CD14-positive monocyte (primary cell): ENCODE results near the gene FERMT2. TPM values are rescaled to one million over a fixed set of nuclear protein-coding genes. Genes with fewer than 3 reads are reported as not detected.
A peak's percentile ranks its signal among the peaks of the same experiment; 100 is the strongest.

Experiments
- DNase-seq, 3 donors: peaks; one replicate each; pipeline ENCODE4 v3.0.0-alpha.2; 2011 to 2022
- H2AFZ ChIP-seq: 2 replicates; pipeline ENCODE4 v1.6.0; 2012; ENCODE audit warnings: mild to moderate bottlenecking, low read depth, low read length, inconsistent platforms; ENCODE audit not compliant: insufficient read depth, poor library complexity, severe bottlenecking
- H3K27ac ChIP-seq, 2 donors: 1 replicate in 1 of 2; 2 replicates in 1 of 2; pipeline ENCODE4 v1.5.1; 2012 to 2013; ENCODE audit warnings: low read length in 2 of 2, control low read depth in 1 of 2, inconsistent platforms in 1 of 2, low read depth in 1 of 2, mild to moderate bottlenecking in 1 of 2
- H3K27me3 ChIP-seq, 2 donors: one replicate each; pipeline versions ENCODE4 v1.6.0 to v1.6.1; 2011 to 2013; ENCODE audit warnings: low read length in 2 of 2; ENCODE audit not compliant: control insufficient read depth in 2 of 2, insufficient read depth in 2 of 2
- H3K36me3 ChIP-seq, 2 donors: replicated peaks in 1 of 2; 1 replicate in 1 of 2; 2 replicates in 1 of 2; pipeline versions ENCODE4 v1.5.1 to v1.6.1; 2012 to 2013; ENCODE audit warnings: low read length in 2 of 2, control low read depth in 1 of 2, inconsistent platforms in 1 of 2, mild to moderate bottlenecking in 1 of 2; ENCODE audit not compliant: insufficient read depth in 2 of 2, control insufficient read depth in 1 of 2
- H3K4me1 ChIP-seq, 2 donors: 1 replicate in 1 of 2; 2 replicates in 1 of 2; pipeline versions ENCODE4 v1.5.1 to v1.6.1; 2012 to 2013; ENCODE audit warnings: low read length in 2 of 2, control low read depth in 1 of 2, inconsistent platforms in 1 of 2, mild to moderate bottlenecking in 1 of 2, moderate library complexity in 1 of 2; ENCODE audit not compliant: insufficient read depth in 2 of 2, control insufficient read depth in 1 of 2
- H3K4me2 ChIP-seq: replicated peaks from 2 replicates; pipeline ENCODE3; 2012; ENCODE audit warnings: low read length, moderate library complexity, mild to moderate bottlenecking; ENCODE audit not compliant: poor library complexity, severe bottlenecking; ENCODE audit errors: extremely low read depth
- H3K4me3 ChIP-seq, 3 experiments: fragments of 200-600 bp in 1 of 3; sonication (generic) in 1 of 3; replicated peaks in 1 of 3; 1 replicate in 2 of 3; 2 replicates in 1 of 3; pipeline ENCODE4 v1.5.1; 2011 to 2013; ENCODE audit warnings: low read length in 3 of 3, mild to moderate bottlenecking in 3 of 3, control low read depth in 2 of 3, low read depth in 2 of 3, inconsistent platforms in 1 of 3, moderate library complexity in 1 of 3
- H3K79me2 ChIP-seq: 2 replicates; pipeline ENCODE4 v1.6.0; 2012; ENCODE audit warnings: mild to moderate bottlenecking, control low read depth, inconsistent platforms, low read length, moderate library complexity; ENCODE audit not compliant: insufficient read depth
- H3K9ac ChIP-seq: 2 replicates; pipeline ENCODE4 v1.6.0; 2017; ENCODE audit warnings: low read length, mild to moderate bottlenecking; ENCODE audit not compliant: insufficient read depth, poor library complexity, severe bottlenecking
- H3K9me3 ChIP-seq, 2 donors: replicated peaks in 1 of 2; 1 replicate in 1 of 2; 2 replicates in 1 of 2; pipeline versions ENCODE4 v1.5.1 to v1.6.1; 2012 to 2013; ENCODE audit warnings: low read length in 2 of 2, control low read depth in 1 of 2; ENCODE audit not compliant: control insufficient read depth in 1 of 2, insufficient read depth in 1 of 2
- H4K20me1 ChIP-seq: 2 replicates; pipeline ENCODE4 v1.6.0; 2012; ENCODE audit warnings: mild to moderate bottlenecking, low read length, control low read depth, moderate library complexity; ENCODE audit not compliant: insufficient read depth
- H3K27ac Mint-ChIP-seq, 7 donors: one replicate each; pipeline ENCODE4 v1.8.0; 2020; ENCODE audit warnings: mild to moderate bottlenecking in 7 of 7, mixed read lengths in 7 of 7, moderate library complexity in 6 of 7, inconsistent platforms in 2 of 7
- H3K27me3 Mint-ChIP-seq, 3 donors: one replicate each; pipeline ENCODE4 v1.8.0; 2021 to 2022; ENCODE audit warnings: low read depth in 3 of 3, mild to moderate bottlenecking in 3 of 3, mixed read lengths in 3 of 3, moderate library complexity in 3 of 3, inconsistent platforms in 1 of 3
- H3K36me3 Mint-ChIP-seq, 2 donors: one replicate each; pipeline ENCODE4 v1.8.0; 2020; ENCODE audit warnings: mixed read lengths in 2 of 2, inconsistent platforms in 1 of 2, mild to moderate bottlenecking in 1 of 2
- H3K4me1 Mint-ChIP-seq: one replicate; pipeline ENCODE4 v1.8.0; 2020; ENCODE audit warnings: mild to moderate bottlenecking, mixed read lengths
- H3K4me3 Mint-ChIP-seq, 2 donors: one replicate each; pipeline ENCODE4 v1.8.0; 2020; ENCODE audit warnings: mild to moderate bottlenecking in 2 of 2, mixed read lengths in 2 of 2, moderate library complexity in 1 of 2
- H3K9me3 Mint-ChIP-seq, 7 donors: one replicate each; pipeline ENCODE4 v1.8.0; 2020 to 2022; ENCODE audit warnings: mixed read lengths in 7 of 7, mild to moderate bottlenecking in 6 of 7, moderate library complexity in 6 of 7, inconsistent platforms in 2 of 7
- CTCF ChIP-seq: fragments of 200-600 bp; IDR thresholded peaks from one replicate; pipeline ENCODE4 v1.8.0; 2022; ENCODE audit warnings: antibody characterized with exemption, mild to moderate bottlenecking
- WGBS: methylation state at CpG from one replicate; pipeline ENCODE4 v1.1.5; 2013; ENCODE audit warnings: missing lambda C conversion rate; ENCODE audit not compliant: insufficient coverage; 5-methylcytosine and 5-hydroxymethylcytosine counted together
- intact Hi-C, 2 donors: fragments of 100-400 bp; cut with micrococcal nuclease; formaldehyde crosslinking; loops; one replicate each; pipeline versions ENCODE4 v1.15.0 to v1.15.1; 2023
- polyA plus RNA-seq, 3 donors: library from polyadenylated mRNA; depleted of rRNA in 1 of 3; unstranded in 2 of 3; stranded (reverse) in 1 of 3; fragments of 300-500 nt in 2 of 3; fragments of >200 nt in 1 of 3; fragmentation: Illumina TruSeq in 2 of 3; gene quantifications; 1 replicate in 2 of 3; 2 replicates in 1 of 3; pipeline ENCODE4 v1.2.3, GENCODE V29; 2012 to 2021

The FERMT2 gene
- polyA plus RNA-seq, 3 donors: not detected

- 0% methylated on average over 1 of the region's 2 CpGs for WGBS
- no peak overlapping the region for H3K4me3 Mint-ChIP-seq
- Histone ChIP-seq H3K27ac (no peak overlapping the region), H4K20me1 (no peaks in the 10 kb centered on the region), H3K27me3 (no peaks in the 10 kb centered on the region), H3K79me2 (no peaks in the 10 kb centered on the region), H2AFZ (no peak overlapping the region), H3K36me3 (no peaks in the 10 kb centered on the region), H3K4me3 (no peak overlapping the region), H3K4me1 (no peaks in the 10 kb centered on the region), H3K9ac (no peak overlapping the region), H3K4me2 (no peak overlapping the region), H3K9me3 (no peaks in the 10 kb centered on the region)
- DNase-seq: no peak
- H3K9me3 Mint-ChIP-seq: peaks cover 0 to 10% (median 4%) of the 10 kb centered on the region in 7 donors
- TF ChIP-seq CTCF: no peak
- no peaks in the 10 kb centered on the region for H3K4me1 Mint-ChIP-seq
- H3K27me3 Mint-ChIP-seq: peaks cover 1 to 3% (median 3%) of the 10 kb centered on the region in 3 donors
- H3K36me3 Mint-ChIP-seq: no peaks in the 10 kb centered on the region
- peak overlapping the region in 1 of 7 donors; percentile 28 for H3K27ac Mint-ChIP-seq
- intact Hi-C loops: no loop called here
These were observed 36.2 kb upstream of the FERMT2 start for GRCh38 chr14:52987042-52987441.

DNA sequence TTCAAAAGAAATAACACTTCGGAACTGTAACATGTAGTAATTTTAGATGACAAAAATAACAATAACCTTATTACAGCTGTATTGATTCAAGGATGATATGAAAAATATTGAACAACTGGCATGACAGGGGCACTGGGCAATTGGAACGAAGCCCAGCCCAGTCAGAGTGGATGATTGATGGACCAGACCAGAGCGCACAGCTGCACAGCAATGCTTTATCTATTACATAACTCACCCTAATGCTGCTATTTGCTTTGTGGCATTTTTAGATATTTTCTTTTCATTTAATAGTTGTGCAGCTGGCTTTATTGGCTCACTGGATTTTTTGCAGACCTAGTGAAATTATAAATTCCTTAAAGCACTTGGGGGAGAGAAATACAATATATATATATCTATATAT, 26.9 kb upstream of the FERMT2 start:
- H3K79me2 ChIP-seq: no peaks in the 10 kb centered on the region
- Mint-ChIP-seq H3K27me3 (peaks cover 0 to 3% (median 2%) of the 10 kb centered on the region in 3 donors), H3K4me1 (no peaks in the 10 kb centered on the region), H3K36me3 (no peaks in the 10 kb centered on the region), H3K9me3 (peaks cover 0 to 5% (median 2%) of the 10 kb centered on the region in 7 donors), H3K4me3 (no peak overlapping the region), H3K27ac (no peak overlapping the region)
- H3K4me3 ChIP-seq: no peak overlapping the region
- H2AFZ ChIP-seq: no peak overlapping the region
- no peak overlapping the region for H3K9ac ChIP-seq
- no peaks in the 10 kb centered on the region for H3K27me3 ChIP-seq
- no peak for TF ChIP-seq CTCF
- H3K9me3 ChIP-seq: peaks cover 0 to 6% of the 10 kb centered on the region in 2 donors
- no peak for DNase-seq
- H3K27ac ChIP-seq: no peak overlapping the region
- H3K4me1 ChIP-seq: no peaks in the 10 kb centered on the region
- H3K4me2 ChIP-seq: no peak overlapping the region
- H4K20me1 ChIP-seq: no peaks in the 10 kb centered on the region
- no peaks in the 10 kb centered on the region for H3K36me3 ChIP-seq
- intact Hi-C loops: no loop called here
- WGBS: no CpG with 5 or more reads among the region's 3 CpGs
